Stromal cell of bone marrow (primary cell): Measurements from ENCODE around the gene AK4.

Source experiments
- DNase-seq: peaks from one replicate; pipeline ENCODE4 v3.0.0-alpha.2; 2012; ENCODE audit warnings: low read depth

The AK4 gene

GRCh38 chr1:65278376-65279069 lies 130.5 kb downstream of the AK4 start:
- no peak for DNase-seq

- DNase-seq: no peak
These were observed 131.2 kb downstream of the AK4 start for GRCh38 chr1:65279070-65279779.
